SK-N-SH treated with all-trans-retinoic acid at 6 μM for 48 hours (cell line): ENCODE results near the gene MMP14.

Experiments
- ESRRG ChIP-seq: fragments of 250-450 bp; sonication (Bioruptor Pico); IDR thresholded peaks from 2 replicates; pipeline ENCODE4 v1.6.1; 2021; ENCODE audit warnings: mild to moderate bottlenecking
- ZC3H10 ChIP-seq: fragments of 250-450 bp; sonication (Bioruptor Pico); IDR thresholded peaks from 2 replicates; pipeline ENCODE4 v1.5.1; 2021; ENCODE audit warnings: mild to moderate bottlenecking, moderate library complexity
- ZFP3 ChIP-seq: fragments of 250-450 bp; sonication (Bioruptor Pico); IDR thresholded peaks from 2 replicates; pipeline ENCODE4 v1.5.0; 2020; ENCODE audit warnings: mild to moderate bottlenecking, moderate library complexity
- TF ChIP-seq, protein P1 (sequence below): fragments of 250-450 bp; sonication (Bioruptor Pico); IDR thresholded peaks from 2 replicates; pipeline ENCODE4 v1.8.0; 2020; ENCODE audit warnings: mild to moderate bottlenecking, moderate library complexity, borderline replicate concordance
- TF ChIP-seq, protein P2 (sequence below): fragments of 250-450 bp; sonication (Bioruptor Pico); IDR thresholded peaks from 2 replicates; pipeline ENCODE4 v1.5.1; 2020; ENCODE audit warnings: low read depth, mild to moderate bottlenecking, moderate library complexity

DNA sequence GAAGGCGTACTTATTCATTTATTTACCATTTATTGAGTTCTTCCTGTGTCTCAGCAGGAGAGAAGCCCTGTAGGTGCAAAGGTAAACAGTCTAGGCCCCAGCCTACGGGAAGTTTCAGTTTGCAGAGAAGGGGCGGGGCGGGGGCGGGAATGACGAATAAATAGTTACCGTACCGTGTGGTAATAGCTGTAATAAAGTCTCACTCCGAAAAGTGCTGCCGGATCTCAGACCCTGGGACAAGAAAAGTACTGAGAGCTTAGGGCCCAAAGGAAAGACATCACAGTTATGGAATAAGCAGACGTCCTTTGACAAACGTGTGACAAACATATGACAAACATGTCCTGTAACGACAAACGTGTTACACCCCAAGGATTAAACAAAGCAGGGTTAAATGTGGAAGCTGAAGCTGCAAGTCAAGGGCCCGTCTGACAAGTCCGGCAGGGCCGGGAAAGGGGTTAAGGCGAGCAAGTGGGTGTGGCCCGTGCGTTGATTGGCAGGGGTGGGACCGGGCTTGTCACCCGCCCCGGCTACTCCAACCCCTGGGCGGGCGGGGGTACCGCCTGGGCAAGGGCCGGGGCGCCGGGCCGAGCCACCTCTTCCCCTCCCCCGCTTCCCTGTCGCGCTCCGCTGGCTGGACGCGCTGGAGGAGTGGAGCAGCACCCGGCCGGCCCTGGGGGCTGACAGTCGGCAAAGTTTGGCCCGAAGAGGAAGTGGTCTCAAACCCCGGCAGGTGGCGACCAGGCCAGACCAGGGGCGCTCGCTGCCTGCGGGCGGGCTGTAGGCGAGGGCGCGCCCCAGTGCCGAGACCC is 35.0 kb downstream of the MMP14 start, which contains the start of gene LRP10:
- TF ChIP-seq, protein P1, sequence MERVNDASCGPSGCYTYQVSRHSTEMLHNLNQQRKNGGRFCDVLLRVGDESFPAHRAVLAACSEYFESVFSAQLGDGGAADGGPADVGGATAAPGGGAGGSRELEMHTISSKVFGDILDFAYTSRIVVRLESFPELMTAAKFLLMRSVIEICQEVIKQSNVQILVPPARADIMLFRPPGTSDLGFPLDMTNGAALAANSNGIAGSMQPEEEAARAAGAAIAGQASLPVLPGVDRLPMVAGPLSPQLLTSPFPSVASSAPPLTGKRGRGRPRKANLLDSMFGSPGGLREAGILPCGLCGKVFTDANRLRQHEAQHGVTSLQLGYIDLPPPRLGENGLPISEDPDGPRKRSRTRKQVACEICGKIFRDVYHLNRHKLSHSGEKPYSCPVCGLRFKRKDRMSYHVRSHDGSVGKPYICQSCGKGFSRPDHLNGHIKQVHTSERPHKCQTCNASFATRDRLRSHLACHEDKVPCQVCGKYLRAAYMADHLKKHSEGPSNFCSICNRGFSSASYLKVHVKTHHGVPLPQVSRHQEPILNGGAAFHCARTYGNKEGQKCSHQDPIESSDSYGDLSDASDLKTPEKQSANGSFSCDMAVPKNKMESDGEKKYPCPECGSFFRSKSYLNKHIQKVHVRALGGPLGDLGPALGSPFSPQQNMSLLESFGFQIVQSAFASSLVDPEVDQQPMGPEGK (CRISPR knock-in tag), result no peak
- TF ChIP-seq ZC3H10 (CRISPR knock-in tag) (no peak), ZFP3 (CRISPR knock-in tag) (no peak), ESRRG (CRISPR knock-in tag) (no peak)
- TF ChIP-seq, protein P2, sequence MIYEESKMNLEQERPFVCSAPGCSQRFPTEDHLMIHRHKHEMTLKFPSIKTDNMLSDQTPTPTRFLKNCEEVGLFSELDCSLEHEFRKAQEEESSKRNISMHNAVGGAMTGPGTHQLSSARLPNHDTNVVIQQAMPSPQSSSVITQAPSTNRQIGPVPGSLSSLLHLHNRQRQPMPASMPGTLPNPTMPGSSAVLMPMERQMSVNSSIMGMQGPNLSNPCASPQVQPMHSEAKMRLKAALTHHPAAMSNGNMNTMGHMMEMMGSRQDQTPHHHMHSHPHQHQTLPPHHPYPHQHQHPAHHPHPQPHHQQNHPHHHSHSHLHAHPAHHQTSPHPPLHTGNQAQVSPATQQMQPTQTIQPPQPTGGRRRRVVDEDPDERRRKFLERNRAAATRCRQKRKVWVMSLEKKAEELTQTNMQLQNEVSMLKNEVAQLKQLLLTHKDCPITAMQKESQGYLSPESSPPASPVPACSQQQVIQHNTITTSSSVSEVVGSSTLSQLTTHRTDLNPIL (CRISPR knock-in tag), result no peak
